Neural cell (in vitro differentiated cells): Measurements from ENCODE around the gene VMAC. TPM values are rescaled to one million over a fixed set of nuclear protein-coding genes. Genes with fewer than 3 reads are reported as not detected.
"Not testable (repeated sequence)": the region's sequence is repeated elsewhere in the genome, so short reads cannot be mapped to it uniquely, and the experiment has no call there.

ENCODE experiments used
- H2AFZ ChIP-seq: fragments of 200-600, 300-800 bp; sonication (generic), shearing (Covaris generic); 2 replicates; pipeline ENCODE4 v1.6.0; 2014; ENCODE audit warnings: low read depth, mild to moderate bottlenecking, antibody characterized with exemption, low read length, moderate library complexity
- H3F3A ChIP-seq: fragments of 200-600 bp; shearing (Covaris generic); 2 replicates; pipeline ENCODE4 v1.6.1; 2016; ENCODE audit warnings: mild to moderate bottlenecking, moderate library complexity, mixed read lengths, antibody characterized with exemption, low read length; ENCODE audit not compliant: insufficient read depth, poor library complexity, severe bottlenecking
- H3K27ac ChIP-seq: fragments of 200-600, 300-800 bp; sonication (generic), shearing (Covaris generic); 2 replicates; pipeline ENCODE4 v1.5.1; 2014; ENCODE audit warnings: mild to moderate bottlenecking, low read length, moderate library complexity
- H3K27me3 ChIP-seq: fragments of 300-800, 200-600 bp; sonication (generic), shearing (Covaris generic); 2 replicates; pipeline ENCODE4 v1.6.0; 2014; ENCODE audit warnings: mild to moderate bottlenecking, low read depth, low read length, moderate library complexity; ENCODE audit not compliant: insufficient read depth
- H3K36me3 ChIP-seq: fragments of 300-800, 200-600 bp; sonication (generic), shearing (Covaris generic); 2 replicates; pipeline ENCODE4 v1.5.1; 2014; ENCODE audit warnings: mild to moderate bottlenecking, antibody characterized with exemption, low read length, moderate library complexity; ENCODE audit not compliant: insufficient read depth
- H3K4me2 ChIP-seq: fragments of 300-800, 200-600 bp; sonication (generic), shearing (Covaris generic); 2 replicates; pipeline ENCODE4 v1.6.0; 2014; ENCODE audit warnings: mild to moderate bottlenecking, low read length
- H3K4me3 ChIP-seq: fragments of 300-800, 200-600 bp; sonication (generic), shearing (Covaris generic); 2 replicates; pipeline ENCODE4 v1.5.1; 2014; ENCODE audit warnings: mild to moderate bottlenecking, low read length, moderate library complexity
- H3K79me2 ChIP-seq: fragments of 200-600 bp; shearing (Covaris generic); replicated peaks from 2 replicates; pipeline ENCODE4 v1.6.0; 2014; ENCODE audit warnings: mild to moderate bottlenecking, low read length, moderate library complexity; ENCODE audit not compliant: insufficient read depth
- H3K9ac ChIP-seq: fragments of 300-800, 200-600 bp; sonication (generic), shearing (Covaris generic); 2 replicates; pipeline ENCODE4 v1.6.1; 2016; ENCODE audit warnings: mild to moderate bottlenecking, low read length, mixed read lengths
- H3K9me2 ChIP-seq: fragments of 200-600 bp; shearing (Covaris generic); 2 replicates; pipeline ENCODE4 v1.6.1; 2016; ENCODE audit warnings: mild to moderate bottlenecking, low read length, mixed read lengths; ENCODE audit not compliant: insufficient read depth
- H3K9me3 ChIP-seq: fragments of 200-600, 300-800 bp; sonication (generic), shearing (Covaris generic); 2 replicates; pipeline ENCODE4 v1.6.1; 2016; ENCODE audit warnings: mild to moderate bottlenecking, mixed run types, low read length, moderate library complexity, mixed read lengths
- H4K20me1 ChIP-seq: fragments of 200-600 bp; shearing (Covaris generic); 2 replicates; pipeline ENCODE4 v1.6.1; 2016; ENCODE audit warnings: mild to moderate bottlenecking, mixed run types; ENCODE audit not compliant: insufficient read depth
- EP300 ChIP-seq: fragments of 450-650 bp; conservative IDR thresholded peaks from 2 replicates; pipeline ENCODE4 v1.6.1; 2014; ENCODE audit warnings: antibody characterized with exemption, mild to moderate bottlenecking, moderate library complexity; ENCODE audit not compliant: poor library complexity, severe bottlenecking
- EZH2 ChIP-seq: fragments of 200-600, 300-800 bp; shearing (Covaris generic), sonication (generic); IDR thresholded peaks from 2 replicates; pipeline ENCODE4 v1.6.1; 2014; ENCODE audit warnings: antibody characterized with exemption, low read length, borderline replicate concordance, mild to moderate bottlenecking; ENCODE audit not compliant: insufficient read depth, poor library complexity, severe bottlenecking
- MXI1 ChIP-seq: fragments of 450-650 bp; conservative IDR thresholded peaks from 2 replicates; pipeline ENCODE4 v1.6.1; 2014; ENCODE audit warnings: antibody characterized with exemption, mild to moderate bottlenecking; ENCODE audit not compliant: poor library complexity, severe bottlenecking
- RAD21 ChIP-seq: fragments of 450-650 bp; conservative IDR thresholded peaks from 2 replicates; pipeline ENCODE4 v1.6.1; 2014; ENCODE audit warnings: antibody characterized with exemption, mild to moderate bottlenecking, moderate library complexity
- SMC3 ChIP-seq: fragments of 450-650 bp; conservative IDR thresholded peaks from 2 replicates; pipeline ENCODE4 v1.6.1; 2014; ENCODE audit warnings: antibody characterized with exemption, mild to moderate bottlenecking, moderate library complexity; ENCODE audit not compliant: poor library complexity
- TAF1 ChIP-seq: IDR thresholded peaks from 2 replicates; pipeline ENCODE4 v1.6.1; 2012; ENCODE audit warnings: low read depth
- polyA plus RNA-seq: library from polyadenylated mRNA; depleted of rRNA; stranded (reverse); fragments of >200 nt; gene quantifications from 2 replicates; pipeline ENCODE4 v1.2.3, GENCODE V29; 2014
- TF ChIP-seq, protein P1 (sequence below): fragments of 450-650 bp; IDR thresholded peaks from 2 replicates; pipeline ENCODE4 v1.5.1; 2014; ENCODE audit warnings: antibody characterized with exemption, mild to moderate bottlenecking, moderate library complexity; ENCODE audit not compliant: poor library complexity, severe bottlenecking
- TF ChIP-seq, protein P2 (sequence below): IDR thresholded peaks from 2 replicates; pipeline ENCODE4 v1.6.1; 2012; ENCODE audit warnings: borderline replicate concordance

Gene VMAC
- polyA plus RNA-seq, 1 donor from 2014 or later = 6.0 TPM

DNA sequence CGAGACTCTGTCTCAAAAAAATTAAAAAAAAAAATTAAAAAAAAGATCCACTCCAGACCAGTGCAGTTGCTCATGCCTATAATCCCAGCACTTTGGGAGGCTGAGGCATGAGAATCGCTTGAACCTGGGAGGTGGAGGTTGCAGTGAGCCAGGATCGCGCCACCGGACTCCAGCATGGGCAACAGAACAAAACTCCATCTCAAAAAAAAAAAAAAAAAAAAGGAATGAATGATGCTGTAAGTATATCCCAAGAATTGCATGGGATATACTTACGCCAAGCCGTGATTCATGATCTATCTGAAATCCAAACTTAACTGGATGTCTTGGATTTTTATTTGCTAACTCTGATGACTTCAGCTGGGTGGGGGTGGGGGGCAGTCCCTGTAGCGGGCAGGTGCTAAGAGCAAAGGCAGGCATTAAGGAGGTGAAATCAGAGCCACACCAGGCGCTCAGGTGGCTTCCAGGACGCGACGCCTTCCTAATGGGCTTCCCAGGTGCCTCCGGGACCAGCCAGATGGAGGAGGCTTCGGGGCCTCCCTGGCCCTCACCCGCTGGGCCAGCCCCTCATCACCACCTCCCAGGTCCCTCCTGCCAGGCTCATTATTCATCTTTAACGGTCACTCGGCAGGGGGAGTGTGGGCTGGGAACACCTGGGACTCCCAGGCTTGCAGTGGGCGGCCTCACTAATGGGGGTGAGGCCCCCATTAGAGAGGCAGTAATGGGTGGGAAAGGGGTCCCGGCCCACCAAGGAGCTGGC is 23.0 kb upstream of the VMAC start:
- Histone ChIP-seq H3K4me3 (no peak overlapping the region), H3K4me2 (no peak overlapping the region), H2AFZ (no peak overlapping the region), H4K20me1 (no peaks in the 10 kb centered on the region), H3F3A (no peaks in the 10 kb centered on the region), H3K27me3 (no peaks in the 10 kb centered on the region), H3K79me2 (no peaks in the 10 kb centered on the region), H3K27ac (no peak overlapping the region), H3K36me3 (no peaks in the 10 kb centered on the region), H3K9me3 (no peaks in the 10 kb centered on the region), H3K9ac (no peak overlapping the region), H3K9me2 (no peaks in the 10 kb centered on the region)
- TF ChIP-seq, protein P1, sequence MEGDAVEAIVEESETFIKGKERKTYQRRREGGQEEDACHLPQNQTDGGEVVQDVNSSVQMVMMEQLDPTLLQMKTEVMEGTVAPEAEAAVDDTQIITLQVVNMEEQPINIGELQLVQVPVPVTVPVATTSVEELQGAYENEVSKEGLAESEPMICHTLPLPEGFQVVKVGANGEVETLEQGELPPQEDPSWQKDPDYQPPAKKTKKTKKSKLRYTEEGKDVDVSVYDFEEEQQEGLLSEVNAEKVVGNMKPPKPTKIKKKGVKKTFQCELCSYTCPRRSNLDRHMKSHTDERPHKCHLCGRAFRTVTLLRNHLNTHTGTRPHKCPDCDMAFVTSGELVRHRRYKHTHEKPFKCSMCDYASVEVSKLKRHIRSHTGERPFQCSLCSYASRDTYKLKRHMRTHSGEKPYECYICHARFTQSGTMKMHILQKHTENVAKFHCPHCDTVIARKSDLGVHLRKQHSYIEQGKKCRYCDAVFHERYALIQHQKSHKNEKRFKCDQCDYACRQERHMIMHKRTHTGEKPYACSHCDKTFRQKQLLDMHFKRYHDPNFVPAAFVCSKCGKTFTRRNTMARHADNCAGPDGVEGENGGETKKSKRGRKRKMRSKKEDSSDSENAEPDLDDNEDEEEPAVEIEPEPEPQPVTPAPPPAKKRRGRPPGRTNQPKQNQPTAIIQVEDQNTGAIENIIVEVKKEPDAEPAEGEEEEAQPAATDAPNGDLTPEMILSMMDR = no peak
- TF ChIP-seq RAD21 (no peak), MXI1 (no peak), EZH2 (no peak), EP300 (no peak), SMC3 (no peak)
- TF ChIP-seq, protein P2, sequence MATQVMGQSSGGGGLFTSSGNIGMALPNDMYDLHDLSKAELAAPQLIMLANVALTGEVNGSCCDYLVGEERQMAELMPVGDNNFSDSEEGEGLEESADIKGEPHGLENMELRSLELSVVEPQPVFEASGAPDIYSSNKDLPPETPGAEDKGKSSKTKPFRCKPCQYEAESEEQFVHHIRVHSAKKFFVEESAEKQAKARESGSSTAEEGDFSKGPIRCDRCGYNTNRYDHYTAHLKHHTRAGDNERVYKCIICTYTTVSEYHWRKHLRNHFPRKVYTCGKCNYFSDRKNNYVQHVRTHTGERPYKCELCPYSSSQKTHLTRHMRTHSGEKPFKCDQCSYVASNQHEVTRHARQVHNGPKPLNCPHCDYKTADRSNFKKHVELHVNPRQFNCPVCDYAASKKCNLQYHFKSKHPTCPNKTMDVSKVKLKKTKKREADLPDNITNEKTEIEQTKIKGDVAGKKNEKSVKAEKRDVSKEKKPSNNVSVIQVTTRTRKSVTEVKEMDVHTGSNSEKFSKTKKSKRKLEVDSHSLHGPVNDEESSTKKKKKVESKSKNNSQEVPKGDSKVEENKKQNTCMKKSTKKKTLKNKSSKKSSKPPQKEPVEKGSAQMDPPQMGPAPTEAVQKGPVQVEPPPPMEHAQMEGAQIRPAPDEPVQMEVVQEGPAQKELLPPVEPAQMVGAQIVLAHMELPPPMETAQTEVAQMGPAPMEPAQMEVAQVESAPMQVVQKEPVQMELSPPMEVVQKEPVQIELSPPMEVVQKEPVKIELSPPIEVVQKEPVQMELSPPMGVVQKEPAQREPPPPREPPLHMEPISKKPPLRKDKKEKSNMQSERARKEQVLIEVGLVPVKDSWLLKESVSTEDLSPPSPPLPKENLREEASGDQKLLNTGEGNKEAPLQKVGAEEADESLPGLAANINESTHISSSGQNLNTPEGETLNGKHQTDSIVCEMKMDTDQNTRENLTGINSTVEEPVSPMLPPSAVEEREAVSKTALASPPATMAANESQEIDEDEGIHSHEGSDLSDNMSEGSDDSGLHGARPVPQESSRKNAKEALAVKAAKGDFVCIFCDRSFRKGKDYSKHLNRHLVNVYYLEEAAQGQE = no peak

DNA sequence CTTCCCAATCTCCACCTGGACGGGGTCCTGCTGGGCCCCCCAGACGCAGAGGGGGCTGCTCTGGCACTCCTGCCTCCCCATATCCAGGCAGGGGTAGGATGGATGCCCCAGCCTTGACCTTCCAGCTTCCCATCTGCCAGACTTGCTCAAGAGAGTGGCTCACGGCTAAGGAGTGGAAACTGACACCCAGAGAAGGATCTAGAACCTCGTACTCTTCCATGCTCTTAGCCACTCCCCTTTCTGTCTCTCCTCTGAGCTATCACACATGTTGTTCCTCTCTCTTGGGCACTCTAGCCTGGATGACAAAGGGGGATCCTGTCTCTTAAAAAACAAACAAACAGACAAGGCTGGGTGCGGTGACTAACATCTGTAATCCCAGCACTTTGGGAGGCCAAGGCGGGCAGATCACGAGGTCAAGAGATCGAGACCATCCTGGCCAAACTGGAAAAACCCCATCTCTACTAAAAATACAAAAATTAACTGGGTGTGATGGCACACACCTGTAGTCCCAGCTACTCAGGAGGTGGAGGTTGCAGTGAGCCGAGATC is 22.2 kb upstream of the VMAC start:
- no peaks in the 10 kb centered on the region for H3F3A ChIP-seq
- no peaks in the 10 kb centered on the region for H3K9me3 ChIP-seq
- TF ChIP-seq TAF1 = no peak
- H3K4me2 ChIP-seq = no peak overlapping the region
- no peaks in the 10 kb centered on the region for H3K79me2 ChIP-seq
- no peak overlapping the region for H3K9ac ChIP-seq
- H3K9me2 ChIP-seq = no peaks in the 10 kb centered on the region
- H3K36me3 ChIP-seq = no peaks in the 10 kb centered on the region
- no peak overlapping the region for H3K27ac ChIP-seq
- no peak overlapping the region for H3K4me3 ChIP-seq
- H3K27me3 ChIP-seq = no peaks in the 10 kb centered on the region
- H4K20me1 ChIP-seq = no peaks in the 10 kb centered on the region
- no peak overlapping the region for H2AFZ ChIP-seq

DNA sequence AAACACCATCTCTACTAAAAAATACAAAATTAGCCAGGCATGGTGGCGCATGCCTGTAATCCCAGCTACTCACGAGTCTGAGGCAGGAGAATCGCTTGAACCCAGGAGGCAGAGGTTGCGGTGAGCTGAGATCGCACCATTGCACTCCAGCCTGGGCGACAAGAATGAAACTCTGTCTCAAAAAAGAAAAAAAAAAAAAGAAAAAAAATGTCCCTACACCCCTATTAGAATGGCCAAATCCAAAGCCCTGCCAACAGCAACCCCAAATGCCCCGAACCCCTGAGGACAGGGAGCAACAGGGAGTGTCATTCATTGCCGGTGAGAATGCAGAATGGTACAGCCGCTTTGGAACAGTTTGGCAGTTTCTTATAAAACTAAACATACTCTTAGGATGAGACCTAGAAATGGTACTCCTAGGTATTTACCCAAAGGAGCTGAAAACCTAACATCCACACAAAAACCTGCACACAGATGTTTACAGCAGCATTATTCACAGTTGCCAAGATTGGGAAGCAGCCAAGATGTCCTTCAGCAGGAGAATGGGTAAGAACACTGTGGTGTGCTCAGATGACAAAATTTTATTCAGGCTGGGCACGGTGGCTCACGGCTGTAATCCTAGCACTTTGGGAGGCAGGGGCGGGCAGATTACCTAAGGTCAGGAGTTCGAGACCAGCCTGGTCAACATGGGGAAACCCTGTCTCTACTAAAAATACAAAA is 21.4 kb upstream of the VMAC start:
- H3F3A ChIP-seq, H3K4me3 ChIP-seq, H3K36me3 ChIP-seq, H4K20me1 ChIP-seq, H3K9me2 ChIP-seq, H3K27me3 ChIP-seq, H3K4me2 ChIP-seq, H3K27ac ChIP-seq, H2AFZ ChIP-seq, H3K79me2 ChIP-seq, H3K9ac ChIP-seq, H3K9me3 ChIP-seq: not testable (repeated sequence)

DNA sequence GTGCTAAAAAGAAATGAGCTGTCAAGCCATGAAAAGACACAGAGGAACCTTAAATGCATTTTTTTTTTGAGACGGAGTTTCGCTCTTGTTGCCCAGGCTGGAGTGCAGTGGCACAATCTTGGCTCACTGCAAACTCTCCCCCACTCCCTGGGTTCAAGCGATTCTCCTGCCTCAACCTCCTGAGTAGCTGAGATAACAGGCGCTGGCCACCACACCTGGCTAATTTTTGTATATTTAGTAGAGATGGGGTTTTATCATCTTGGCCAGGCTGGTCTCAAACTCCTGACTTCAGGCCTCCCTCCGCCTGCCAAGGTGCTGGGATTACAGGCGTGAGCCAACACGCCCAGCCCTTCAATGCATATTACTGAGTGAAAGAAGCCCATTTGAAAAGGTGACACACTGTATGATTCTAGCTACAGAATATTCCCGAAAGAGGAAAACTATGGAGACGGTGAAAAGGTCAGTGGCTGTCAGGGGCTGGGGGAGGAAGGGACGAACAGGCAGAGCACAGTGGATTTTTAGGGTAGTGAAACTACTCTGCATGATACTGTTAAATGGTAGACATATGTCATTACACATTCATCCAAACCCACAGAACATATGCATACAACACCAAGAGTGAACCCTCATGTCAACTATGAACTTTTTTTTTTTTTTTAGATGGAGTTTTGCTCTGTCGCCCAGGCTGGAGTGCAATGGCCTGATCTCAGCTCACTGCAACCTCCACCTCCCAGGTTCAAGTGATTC is 20.4 kb upstream of the VMAC start:
- H3K36me3 ChIP-seq, H3K9me2 ChIP-seq, H3K4me2 ChIP-seq, H3K79me2 ChIP-seq, H3K9ac ChIP-seq, H3F3A ChIP-seq, H3K27ac ChIP-seq, H3K27me3 ChIP-seq, H3K9me3 ChIP-seq, H4K20me1 ChIP-seq, H3K4me3 ChIP-seq, H2AFZ ChIP-seq: not testable (repeated sequence)
